Neural progenitor cell (in vitro differentiated cells): Measurements from ENCODE around the gene STAP1. TPM values are rescaled to one million over a fixed set of nuclear protein-coding genes. Genes with fewer than 3 reads are reported as not detected.

Experiments used
- DNase-seq: peaks from one replicate; pipeline ENCODE4 v3.0.0-alpha.2; 2016; ENCODE audit warnings: low spot score
- H2AFZ ChIP-seq: fragments of 200-600 bp; sonication (generic); replicated peaks from 2 replicates; pipeline ENCODE4 v1.6.1; 2016; ENCODE audit warnings: antibody characterized with exemption
- H3F3A ChIP-seq: fragments of 200-600 bp; sonication (generic); 2 replicates; pipeline ENCODE4 v1.6.1; 2016; ENCODE audit warnings: antibody characterized with exemption, low read depth
- H3K27ac ChIP-seq: fragments of 200-600 bp; sonication (generic); 2 replicates; pipeline ENCODE4 v1.5.1; 2016; ENCODE audit warnings: mild to moderate bottlenecking
- H3K27me3 ChIP-seq: fragments of 200-600 bp; sonication (generic); 2 replicates; pipeline ENCODE4 v1.6.1; 2016; ENCODE audit warnings: mild to moderate bottlenecking, moderate library complexity
- H3K36me3 ChIP-seq: fragments of 200-600 bp; sonication (generic); 2 replicates; pipeline ENCODE4 v1.5.1; 2016
- H3K4me1 ChIP-seq: fragments of 200-600 bp; sonication (generic); 2 replicates; pipeline ENCODE4 v1.6.1; 2016; ENCODE audit warnings: mixed run types
- H3K4me2 ChIP-seq: fragments of 200-600 bp; sonication (generic); 2 replicates; pipeline ENCODE4 v1.6.1; 2016
- H3K4me3 ChIP-seq: fragments of 200-600 bp; sonication (generic); 2 replicates; pipeline ENCODE4 v1.5.1; 2016
- H3K79me2 ChIP-seq: fragments of 200-600 bp; sonication (generic); 2 replicates; pipeline ENCODE4 v1.6.1; 2016; ENCODE audit warnings: low read depth
- H3K9ac ChIP-seq: fragments of 200-600 bp; sonication (generic); 2 replicates; pipeline ENCODE4 v1.6.1; 2016
- H3K9me3 ChIP-seq: fragments of 200-600 bp; sonication (generic); 2 replicates; pipeline ENCODE4 v1.5.1; 2016; ENCODE audit warnings: low read depth
- H4K20me1 ChIP-seq: fragments of 200-600 bp; sonication (generic); 2 replicates; pipeline ENCODE4 v1.6.1; 2016; ENCODE audit warnings: low read depth
- H3K27ac Mint-ChIP-seq: 3 replicates; pipeline ENCODE4 v1.8.0; 2021; ENCODE audit warnings: mixed read lengths
- H3K27me3 Mint-ChIP-seq: 2 replicates; pipeline ENCODE4 v1.8.0; 2022; ENCODE audit warnings: low read depth, mild to moderate bottlenecking, inconsistent platforms, moderate library complexity, mixed read lengths; ENCODE audit not compliant: insufficient read depth
- H3K36me3 Mint-ChIP-seq: 3 replicates; pipeline ENCODE4 v1.8.0; 2021; ENCODE audit warnings: mixed read lengths
- H3K4me1 Mint-ChIP-seq: 3 replicates; pipeline ENCODE4 v1.8.0; 2021; ENCODE audit warnings: mixed read lengths
- H3K4me3 Mint-ChIP-seq: 3 replicates; pipeline ENCODE4 v1.8.0; 2021; ENCODE audit warnings: mild to moderate bottlenecking, moderate library complexity, mixed read lengths
- H3K9me3 Mint-ChIP-seq: 3 replicates; pipeline ENCODE4 v1.8.0; 2020; ENCODE audit warnings: mixed read lengths
- EZH2 ChIP-seq: fragments of 200-600 bp; sonication (generic); IDR thresholded peaks from 2 replicates; pipeline ENCODE4 v1.6.1; 2017; ENCODE audit warnings: antibody characterized with exemption, mild to moderate bottlenecking, moderate library complexity
- EZH2phosphoT487 ChIP-seq: fragments of 200-600 bp; sonication (generic); IDR thresholded peaks from 2 replicates; pipeline ENCODE4 v1.6.1; 2017; ENCODE audit warnings: antibody characterized with exemption
- total RNA-seq: library from RNA; depleted of rRNA; stranded (reverse); fragments of >200 nt; gene quantifications from 2 replicates; pipeline ENCODE4 v1.2.3, GENCODE V29; 2015; ENCODE audit warnings: low replicate concordance
- TF ChIP-seq, protein P1 (sequence below): fragments of 200-600 bp; sonication (generic); IDR thresholded peaks from 2 replicates; pipeline ENCODE4 v1.5.1; 2017; ENCODE audit warnings: antibody characterized with exemption, mild to moderate bottlenecking

STAP1 gene, protein sequence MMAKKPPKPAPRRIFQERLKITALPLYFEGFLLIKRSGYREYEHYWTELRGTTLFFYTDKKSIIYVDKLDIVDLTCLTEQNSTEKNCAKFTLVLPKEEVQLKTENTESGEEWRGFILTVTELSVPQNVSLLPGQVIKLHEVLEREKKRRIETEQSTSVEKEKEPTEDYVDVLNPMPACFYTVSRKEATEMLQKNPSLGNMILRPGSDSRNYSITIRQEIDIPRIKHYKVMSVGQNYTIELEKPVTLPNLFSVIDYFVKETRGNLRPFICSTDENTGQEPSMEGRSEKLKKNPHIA
- total RNA-seq: not detected in 2 replicates

DNA sequence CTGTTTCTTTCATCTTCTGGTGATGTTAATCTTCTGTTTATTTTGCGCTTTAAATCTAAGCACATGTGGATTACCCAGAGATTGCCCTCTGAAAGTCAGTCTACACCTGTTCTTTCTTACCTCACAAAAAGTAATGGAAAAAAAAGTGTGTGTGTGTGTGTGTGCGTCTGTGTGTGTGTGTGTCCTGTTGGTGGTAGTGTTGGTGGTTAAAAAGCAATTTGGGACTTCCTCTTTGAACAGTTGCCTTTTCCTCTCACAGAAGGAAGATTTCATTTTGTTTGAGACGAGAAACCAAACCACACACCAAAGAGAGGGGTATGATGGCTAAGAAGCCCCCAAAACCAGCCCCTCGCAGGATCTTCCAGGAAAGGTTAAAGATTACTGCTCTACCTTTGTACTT is at the start of gene STAP1:
STAP1 (plus strand) TSS at position 235 of the 400 bp plus-strand sequence; CDS start at position 318, 83 bp downstream.
- Histone ChIP-seq H3K9me3 (no peaks in the 10 kb centered on the region), H3K4me3 (no peak within 1 kb of the TSS), H3K79me2 (no peaks in the 10 kb centered on the region), H3K27ac (no peak within 1 kb of the TSS), H3K36me3 (no peaks in the 10 kb centered on the region), H3F3A (no peaks in the 10 kb centered on the region), H4K20me1 (no peaks in the 10 kb centered on the region), H2AFZ (peak within 1 kb of the TSS; percentile 34), H3K4me2 (no peak within 1 kb of the TSS), H3K4me1 (no peaks in the 10 kb centered on the region), H3K9ac (no peak within 1 kb of the TSS), H3K27me3 (no peaks in the 10 kb centered on the region)
- Mint-ChIP-seq H3K27ac (no peak within 1 kb of the TSS), H3K36me3 (no peaks in the 10 kb centered on the region), H3K27me3 (peaks cover 3% of the 10 kb centered on the region), H3K9me3 (no peaks in the 10 kb centered on the region), H3K4me1 (no peaks in the 10 kb centered on the region), H3K4me3 (no peak within 1 kb of the TSS)
- TF ChIP-seq EZH2 (no peak), EZH2phosphoT487 (no peak)
- TF ChIP-seq, protein P1, sequence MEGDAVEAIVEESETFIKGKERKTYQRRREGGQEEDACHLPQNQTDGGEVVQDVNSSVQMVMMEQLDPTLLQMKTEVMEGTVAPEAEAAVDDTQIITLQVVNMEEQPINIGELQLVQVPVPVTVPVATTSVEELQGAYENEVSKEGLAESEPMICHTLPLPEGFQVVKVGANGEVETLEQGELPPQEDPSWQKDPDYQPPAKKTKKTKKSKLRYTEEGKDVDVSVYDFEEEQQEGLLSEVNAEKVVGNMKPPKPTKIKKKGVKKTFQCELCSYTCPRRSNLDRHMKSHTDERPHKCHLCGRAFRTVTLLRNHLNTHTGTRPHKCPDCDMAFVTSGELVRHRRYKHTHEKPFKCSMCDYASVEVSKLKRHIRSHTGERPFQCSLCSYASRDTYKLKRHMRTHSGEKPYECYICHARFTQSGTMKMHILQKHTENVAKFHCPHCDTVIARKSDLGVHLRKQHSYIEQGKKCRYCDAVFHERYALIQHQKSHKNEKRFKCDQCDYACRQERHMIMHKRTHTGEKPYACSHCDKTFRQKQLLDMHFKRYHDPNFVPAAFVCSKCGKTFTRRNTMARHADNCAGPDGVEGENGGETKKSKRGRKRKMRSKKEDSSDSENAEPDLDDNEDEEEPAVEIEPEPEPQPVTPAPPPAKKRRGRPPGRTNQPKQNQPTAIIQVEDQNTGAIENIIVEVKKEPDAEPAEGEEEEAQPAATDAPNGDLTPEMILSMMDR: no peak
- DNase-seq: no peak

DNA sequence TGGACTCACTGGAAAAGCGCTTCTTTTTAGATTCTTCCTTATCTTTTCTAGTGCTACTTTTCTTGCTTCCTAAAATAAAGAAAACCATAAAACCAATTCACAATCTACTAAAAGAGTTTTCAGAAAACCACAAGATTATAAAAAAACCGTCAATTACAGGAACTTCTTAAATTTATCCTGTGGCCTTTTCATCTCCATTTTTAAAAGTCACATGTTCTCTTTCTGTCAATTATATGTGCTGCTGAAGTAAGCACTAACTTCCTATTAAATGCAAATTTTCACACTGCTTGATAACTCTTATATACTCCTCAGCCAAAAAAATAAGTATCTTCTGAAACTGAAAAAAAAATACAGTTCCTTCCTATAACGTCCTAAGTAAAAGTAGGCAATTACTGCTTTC is 46.0 kb upstream of the STAP1 start:
- Mint-ChIP-seq H3K27me3 (no peaks in the 10 kb centered on the region), H3K4me1 (no peaks in the 10 kb centered on the region), H3K9me3 (no peaks in the 10 kb centered on the region), H3K4me3 (no peak overlapping the region), H3K27ac (no peak overlapping the region), H3K36me3 (peaks cover 37% of the 10 kb centered on the region)
- Histone ChIP-seq H3K9me3 (no peaks in the 10 kb centered on the region), H3K4me3 (no peak overlapping the region), H3F3A (no peaks in the 10 kb centered on the region), H3K4me2 (no peak overlapping the region), H3K27me3 (no peaks in the 10 kb centered on the region), H4K20me1 (no peaks in the 10 kb centered on the region), H3K79me2 (peaks cover 9% of the 10 kb centered on the region), H2AFZ (no peak overlapping the region), H3K36me3 (peaks cover 8% of the 10 kb centered on the region), H3K9ac (no peak overlapping the region), H3K27ac (no peak overlapping the region), H3K4me1 (no peaks in the 10 kb centered on the region)
- TF ChIP-seq EZH2: no peak
- TF ChIP-seq, protein P1: no peak
- TF ChIP-seq EZH2phosphoT487: no peak
- DNase-seq: no peak

DNA sequence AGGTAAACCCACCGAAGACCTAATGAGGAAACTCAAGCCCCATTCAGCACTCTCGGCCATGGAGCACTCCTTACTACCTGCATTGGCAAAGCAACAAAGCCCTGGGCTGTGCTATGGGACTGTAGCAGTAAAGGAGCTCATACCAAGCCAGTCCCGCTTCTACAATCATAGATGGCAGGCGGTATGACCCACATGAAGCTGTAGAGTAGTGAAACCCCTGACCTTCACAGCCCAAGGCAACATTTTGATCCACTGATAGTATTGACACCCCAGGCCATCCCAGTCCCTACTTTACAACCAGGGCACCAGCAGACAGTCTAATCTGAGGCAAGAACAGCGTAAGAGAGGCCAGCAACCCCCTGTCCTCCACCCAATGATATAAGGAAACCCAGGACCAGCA is 38.4 kb upstream of the STAP1 start:
- Mint-ChIP-seq H3K27me3 (no peaks in the 10 kb centered on the region), H3K4me1 (no peaks in the 10 kb centered on the region), H3K9me3 (peaks cover 6% of the 10 kb centered on the region), H3K4me3 (no peak overlapping the region), H3K36me3 (peaks cover 36% of the 10 kb centered on the region), H3K27ac (no peak overlapping the region)
- Histone ChIP-seq H3K79me2 (peaks cover 55% of the 10 kb centered on the region), H3F3A (no peaks in the 10 kb centered on the region), H3K27ac (no peak overlapping the region), H3K4me3 (no peak overlapping the region), H3K36me3 (peaks cover 8% of the 10 kb centered on the region), H3K9me3 (no peaks in the 10 kb centered on the region), H3K9ac (no peak overlapping the region), H3K4me2 (no peak overlapping the region), H4K20me1 (peaks cover 5% of the 10 kb centered on the region), H3K4me1 (no peaks in the 10 kb centered on the region), H2AFZ (no peak overlapping the region), H3K27me3 (no peaks in the 10 kb centered on the region)
- DNase-seq: no peak
- no peak for TF ChIP-seq EZH2phosphoT487
- no peak for TF ChIP-seq EZH2
- TF ChIP-seq, protein P1: no peak
